Chondrocyte (in vitro differentiated cells): ENCODE measurements around the gene DPY30. TPM values are rescaled to one million over a fixed set of nuclear protein-coding genes. Genes with fewer than 3 reads are reported as not detected.
"Not testable (repeated sequence)": the region's sequence is repeated elsewhere in the genome, so short reads cannot be mapped to it uniquely, and the experiment has no call there.

ENCODE experiments used
- DNase-seq: peaks from one replicate; pipeline ENCODE4 v3.0.0; 2021; ENCODE audit warnings: mixed read lengths, low spot score
- H3K27ac Mint-ChIP-seq: one replicate; pipeline ENCODE4 v1.8.0; 2021; ENCODE audit warnings: mild to moderate bottlenecking, moderate library complexity, mixed read lengths; ENCODE audit not compliant: unreplicated experiment
- H3K27me3 Mint-ChIP-seq: 2 replicates; pipeline ENCODE4 v1.8.0; 2021; ENCODE audit warnings: low read depth, mixed read lengths
- H3K36me3 Mint-ChIP-seq: 2 replicates; pipeline ENCODE4 v1.8.0; 2021; ENCODE audit warnings: low read depth, mixed read lengths
- H3K4me1 Mint-ChIP-seq: 2 replicates; pipeline ENCODE4 v1.8.0; 2021; ENCODE audit warnings: low read depth, mild to moderate bottlenecking, mixed read lengths
- H3K4me3 Mint-ChIP-seq: one replicate; pipeline ENCODE4 v1.8.0; 2021; ENCODE audit warnings: mild to moderate bottlenecking, moderate library complexity, mixed read lengths; ENCODE audit not compliant: unreplicated experiment
- H3K9me3 Mint-ChIP-seq: 2 replicates; pipeline ENCODE4 v1.8.0; 2021; ENCODE audit warnings: low read depth, mixed read lengths
- CTCF ChIP-seq: fragments of 200-600 bp; sonication (generic); IDR thresholded peaks from 2 replicates; pipeline ENCODE4 v1.5.0; 2021; ENCODE audit warnings: antibody characterized with exemption, mild to moderate bottlenecking, moderate library complexity
- total RNA-seq: library from RNA; stranded (reverse); gene quantifications from 3 replicates; pipeline ENCODE4 v1.2.1, GENCODE V29; 2021

Gene DPY30
- total RNA-seq, 1 donor from 2014 or later: 51.5 TPM

DNA sequence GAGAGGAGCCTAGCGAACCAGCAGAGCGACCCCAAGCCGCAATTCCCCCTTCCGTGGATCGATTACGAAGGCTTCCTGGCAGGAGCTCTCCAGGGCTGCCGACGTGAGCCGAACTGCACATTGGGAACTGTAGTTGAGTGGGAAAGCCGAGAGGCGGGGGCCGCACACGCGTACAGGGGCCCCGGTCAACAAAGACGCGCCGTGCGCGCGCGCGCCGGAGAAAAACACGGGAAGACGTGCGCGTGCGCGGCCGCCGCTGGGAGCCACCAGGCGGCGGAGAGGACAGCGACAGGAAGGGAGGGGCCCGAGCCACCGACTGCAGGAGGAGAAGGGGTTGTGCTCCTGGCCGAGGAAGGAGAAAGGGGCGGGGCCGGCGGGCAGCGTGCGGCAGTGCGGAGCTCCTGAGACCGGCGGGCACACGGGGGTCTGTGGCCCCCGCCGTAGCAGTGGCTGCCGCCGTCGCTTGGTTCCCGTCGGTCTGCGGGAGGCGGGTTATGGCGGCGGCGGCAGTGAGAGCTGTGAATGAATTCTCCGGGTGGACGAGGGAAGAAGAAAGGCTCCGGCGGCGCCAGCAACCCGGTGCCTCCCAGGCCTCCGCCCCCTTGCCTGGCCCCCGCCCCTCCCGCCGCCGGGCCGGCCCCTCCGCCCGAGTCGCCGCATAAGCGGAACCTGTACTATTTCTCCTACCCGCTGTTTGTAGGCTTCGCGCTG, 23.9 kb upstream of the DPY30 start, which contains the start of gene SPAST:
Gene SPAST, plus strand, starts transcription at position 247 of the 711 bp plus-strand sequence. Its CDS starts 276 bp downstream, at position 523.
- no peaks in the 10 kb centered on the region for H3K9me3 Mint-ChIP-seq
- peaks cover 1% of the 10 kb centered on the region for H3K36me3 Mint-ChIP-seq
- peak; percentile 74 for TF ChIP-seq CTCF
- H3K4me3 Mint-ChIP-seq: peak within 1 kb of the TSS; percentile 93
- H3K4me1 Mint-ChIP-seq: peaks cover 28% of the 10 kb centered on the region
- no peaks in the 10 kb centered on the region for H3K27me3 Mint-ChIP-seq
- H3K27ac Mint-ChIP-seq: peak within 1 kb of the TSS; percentile 94
- peak; percentile 98 for DNase-seq

DNA sequence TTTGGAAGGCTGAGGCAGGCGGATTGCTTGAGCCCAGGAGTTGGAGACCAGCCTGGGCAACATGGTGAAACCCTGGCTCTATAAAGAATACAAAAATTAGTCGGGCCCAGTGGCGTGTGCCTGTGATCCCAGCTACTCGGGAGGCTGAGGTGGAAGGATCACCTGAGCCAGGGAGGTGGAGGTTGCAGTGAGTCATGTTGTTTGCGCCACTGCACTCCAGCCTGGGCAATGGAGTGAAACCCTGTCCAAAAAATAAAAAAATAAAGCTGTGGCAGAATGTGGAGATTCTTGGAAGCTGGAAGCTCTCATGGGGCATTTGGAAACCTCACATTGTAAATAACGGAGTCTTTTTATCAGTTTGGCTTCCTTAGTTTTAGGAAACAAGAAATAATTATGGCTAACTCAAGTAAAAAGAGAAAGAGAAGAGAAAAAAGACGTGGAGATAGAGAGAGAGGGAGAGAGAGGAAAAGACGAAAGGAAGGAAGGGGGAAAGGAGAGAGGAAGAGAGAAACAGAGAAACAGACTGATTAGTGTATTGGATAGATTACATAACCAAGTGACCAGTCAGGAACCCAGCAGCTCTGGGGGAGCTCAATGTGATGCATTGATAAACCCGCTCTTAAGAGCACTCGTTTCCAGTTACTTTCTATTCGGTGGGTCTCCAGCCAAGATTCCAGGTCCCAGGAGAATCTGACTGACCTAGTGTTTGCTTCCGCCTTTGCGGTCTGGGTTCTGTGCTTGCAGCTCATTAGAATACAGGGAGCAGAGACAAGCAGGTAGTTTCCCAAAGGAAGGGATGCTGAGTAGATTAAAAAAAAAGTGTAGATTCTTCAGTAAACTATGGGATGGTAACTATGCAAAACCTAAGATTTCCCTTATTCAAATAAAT, 22.6 kb upstream of the DPY30 start:
- peaks cover 28% of the 10 kb centered on the region for H3K4me1 Mint-ChIP-seq
- H3K27ac Mint-ChIP-seq: peak overlapping the region; percentile 94
- H3K27me3 Mint-ChIP-seq: no peaks in the 10 kb centered on the region
- H3K9me3 Mint-ChIP-seq: no peaks in the 10 kb centered on the region
- TF ChIP-seq CTCF: no peak
- peak overlapping the region; percentile 93 for H3K4me3 Mint-ChIP-seq
- peaks cover 1% of the 10 kb centered on the region for H3K36me3 Mint-ChIP-seq
- no peak for DNase-seq

GRCh38 chr2:32061430-32061829, 21.8 kb upstream of the DPY30 start:
- Mint-ChIP-seq H3K4me3 (no peak overlapping the region), H3K36me3 (peaks cover 1% of the 10 kb centered on the region), H3K27me3 (no peaks in the 10 kb centered on the region), H3K27ac (no peak overlapping the region), H3K4me1 (peaks cover 28% of the 10 kb centered on the region), H3K9me3 (no peaks in the 10 kb centered on the region)
- no peak for DNase-seq
- TF ChIP-seq CTCF: no peak

DNA sequence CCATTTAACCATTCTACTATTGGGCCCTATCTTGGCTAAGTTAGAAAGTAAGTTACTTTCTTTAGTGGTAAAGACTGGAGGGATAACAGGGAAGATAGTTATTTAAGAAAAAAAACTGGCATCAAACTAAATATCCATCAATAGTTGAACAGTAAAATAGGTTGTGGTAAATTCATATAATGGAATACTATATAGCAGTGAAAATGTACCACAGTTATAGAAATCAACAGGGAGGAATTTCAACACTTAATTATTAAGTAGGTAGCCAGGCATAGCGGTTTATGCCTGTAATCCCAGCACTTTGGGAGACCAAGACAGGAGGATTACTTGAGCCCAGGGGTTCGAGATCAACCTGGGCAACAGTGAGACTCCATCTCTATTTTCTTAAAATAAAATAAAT, 20.7 kb upstream of the DPY30 start:
- no peaks in the 10 kb centered on the region for H3K36me3 Mint-ChIP-seq
- no peak for TF ChIP-seq CTCF
- no peak overlapping the region for H3K4me3 Mint-ChIP-seq
- H3K27me3 Mint-ChIP-seq: no peaks in the 10 kb centered on the region
- H3K4me1 Mint-ChIP-seq: peaks cover 20% of the 10 kb centered on the region
- DNase-seq: no peak
- no peak overlapping the region for H3K27ac Mint-ChIP-seq
- H3K9me3 Mint-ChIP-seq: no peaks in the 10 kb centered on the region

GRCh38 chr2:32058130-32058529, 18.5 kb upstream of the DPY30 start:
- H3K36me3 Mint-ChIP-seq: no peaks in the 10 kb centered on the region
- no peaks in the 10 kb centered on the region for H3K9me3 Mint-ChIP-seq
- H3K27ac Mint-ChIP-seq: no peak overlapping the region
- no peak for TF ChIP-seq CTCF
- peaks cover 10% of the 10 kb centered on the region for H3K4me1 Mint-ChIP-seq
- no peak overlapping the region for H3K4me3 Mint-ChIP-seq
- no peaks in the 10 kb centered on the region for H3K27me3 Mint-ChIP-seq
- DNase-seq: no peak

DNA sequence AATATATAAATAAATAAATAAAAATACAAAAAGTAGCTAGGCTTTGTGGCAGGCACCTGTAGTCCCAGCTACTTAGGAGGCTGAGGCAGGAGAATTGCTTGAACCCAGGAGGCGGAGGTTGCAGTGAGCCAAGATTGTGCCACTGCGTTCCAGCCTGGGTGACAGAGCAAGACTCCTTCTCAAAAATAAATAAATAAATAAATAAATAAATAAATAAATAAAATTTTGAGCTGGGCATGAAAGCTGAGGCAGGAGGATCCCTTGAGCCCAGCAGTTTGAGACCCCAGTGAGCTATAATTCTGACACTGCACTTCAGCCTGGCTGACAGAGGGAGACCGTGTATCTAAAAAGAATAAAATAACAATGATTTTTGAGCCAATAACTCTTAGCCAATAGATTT, 15.0 kb upstream of the DPY30 start:
- not testable (repeated sequence) for H3K27me3 Mint-ChIP-seq, H3K4me3 Mint-ChIP-seq, H3K4me1 Mint-ChIP-seq, H3K9me3 Mint-ChIP-seq, H3K36me3 Mint-ChIP-seq, H3K27ac Mint-ChIP-seq, DNase-seq
